Measurements from ENCODE around the gene ABCF3. TPM values are rescaled to one million over a fixed set of nuclear protein-coding genes. Genes with fewer than 3 reads are reported as not detected.

ABCF3 gene
- total RNA-seq, 4 donors from 2014 or later: 51.1 to 83.4 (median 72.6) TPM

GRCh38 chr3:184188080-184188479 is 2.1 kb downstream of the ABCF3 start:
- WGBS, 2 donors: 91 to 93% methylated on average over 17 of the region's 17 CpGs
- Histone ChIP-seq H3K36me3 (peaks cover 45 to 49% of the 10 kb centered on the region in 2 donors), H3K4me1 (peaks cover 17 to 19% of the 10 kb centered on the region in 2 donors), H3K27ac (no peak overlapping the region), H3K9me3 (no peaks in the 10 kb centered on the region), H3K4me3 (replicated peaks in 1 of 3) (no peak overlapping the region), H3K27me3 (no peaks in the 10 kb centered on the region)
- no peak for DNase-seq
- intact Hi-C loops (cut with DNase I): loop anchor here (5.0 kb wide), 1 partner anchor 54 kb away; no protein-coding TSS in a partner anchor
- TF ChIP-seq POLR2A (IDR thresholded peaks at IDR 0.05) (no peak), CTCF (IDR thresholded peaks at IDR 0.05) (no peak)

DNA sequence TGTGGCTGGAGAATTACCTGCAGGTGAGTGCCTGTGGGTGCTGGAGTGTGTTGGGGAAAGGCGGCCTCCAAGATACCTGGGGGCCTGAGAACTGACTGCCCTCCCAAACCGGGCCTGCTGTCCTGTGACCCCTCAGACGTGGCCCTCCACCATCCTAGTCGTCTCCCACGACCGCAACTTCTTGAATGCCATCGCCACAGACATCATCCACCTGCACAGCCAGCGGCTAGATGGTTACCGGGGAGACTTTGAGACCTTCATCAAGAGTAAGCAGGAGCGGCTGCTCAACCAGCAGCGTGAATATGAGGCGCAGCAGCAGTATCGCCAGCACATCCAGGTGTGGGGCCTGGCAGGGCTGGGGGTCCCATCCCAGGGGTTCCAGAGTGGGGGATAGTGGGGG is 3.4 kb downstream of the ABCF3 start:
- Histone ChIP-seq H3K36me3 (peaks cover 51% of the 10 kb centered on the region in 2 donors), H3K27me3 (no peaks in the 10 kb centered on the region), H3K4me1 (peaks cover 17 to 19% of the 10 kb centered on the region in 2 donors), H3K9me3 (no peaks in the 10 kb centered on the region), H3K4me3 (replicated peaks in 1 of 3) (no peak overlapping the region), H3K27ac (no peak overlapping the region)
- TF ChIP-seq CTCF (IDR thresholded peaks at IDR 0.05) (no peak), POLR2A (IDR thresholded peaks at IDR 0.05) (no peak)
- intact Hi-C loops (cut with DNase I): loop anchor here (5.0 kb wide), 1 partner anchor 53 kb away; no protein-coding TSS in a partner anchor
- no peak for DNase-seq
- 94 to 96% methylated on average over 13 of the region's 13 CpGs for WGBS, 2 donors

- no peaks in the 10 kb centered on the region for H3K27me3 ChIP-seq
- TF ChIP-seq POLR2A (IDR thresholded peaks at IDR 0.05) (no peak), CTCF (IDR thresholded peaks at IDR 0.05) (no peak)
- WGBS, 2 donors: 89 to 97% methylated on average over 7 to 8 of the region's 10 CpGs
- DNase-seq: no peak
- no peaks in the 10 kb centered on the region for H3K9me3 ChIP-seq
- intact Hi-C loops (cut with DNase I): no loop called here
- H3K4me3 ChIP-seq (replicated peaks in 1 of 3): no peak overlapping the region
- no peaks in the 10 kb centered on the region for H3K4me1 ChIP-seq
- H3K36me3 ChIP-seq: peaks cover 54 to 56% of the 10 kb centered on the region in 2 donors
- H3K27ac ChIP-seq: no peak overlapping the region
These were observed 6.9 kb downstream of the ABCF3 start for GRCh38 chr3:184192889-184193288.

DNA sequence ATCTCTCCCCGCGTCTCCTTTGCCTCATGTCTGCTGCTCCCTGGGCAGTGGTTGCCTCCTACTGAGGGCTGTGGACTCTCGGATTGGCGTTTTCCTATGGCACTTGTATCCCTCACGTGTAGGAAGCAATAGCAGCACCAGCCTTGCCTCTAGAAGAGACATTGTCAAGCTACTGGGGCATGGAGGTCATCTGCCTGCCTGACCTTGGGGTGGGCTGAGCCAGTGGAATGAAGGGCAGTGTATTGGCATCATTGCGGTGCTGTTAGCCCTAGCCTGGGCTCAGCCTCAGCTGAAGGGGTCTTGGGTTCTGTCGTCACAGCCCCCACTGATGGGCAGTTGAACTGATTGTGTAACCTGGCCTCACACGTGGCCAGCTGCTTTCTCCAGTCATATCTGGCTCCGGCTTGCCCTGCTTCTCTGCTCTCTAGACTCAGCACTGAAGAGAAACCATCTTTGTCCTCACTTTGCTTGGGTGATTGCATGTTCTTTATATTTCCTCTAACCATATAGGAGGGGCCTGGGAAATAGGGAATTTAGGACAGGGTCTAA is 8.1 kb downstream of the ABCF3 start:
- no peaks in the 10 kb centered on the region for H3K27me3 ChIP-seq
- peaks cover 50% of the 10 kb centered on the region in 2 donors for H3K36me3 ChIP-seq
- H3K9me3 ChIP-seq: no peaks in the 10 kb centered on the region
- H3K27ac ChIP-seq: no peak overlapping the region
- no peak for TF ChIP-seq POLR2A (IDR thresholded peaks at IDR 0.05)
- no peak for TF ChIP-seq CTCF (IDR thresholded peaks at IDR 0.05)
- no peak overlapping the region for H3K4me3 ChIP-seq (replicated peaks in 1 of 3)
- 90 to 94% methylated on average over 8 to 9 of the region's 9 CpGs for WGBS, 2 donors
- no peaks in the 10 kb centered on the region for H3K4me1 ChIP-seq
- no peak for DNase-seq
- intact Hi-C loops (cut with DNase I): no loop called here

DNA sequence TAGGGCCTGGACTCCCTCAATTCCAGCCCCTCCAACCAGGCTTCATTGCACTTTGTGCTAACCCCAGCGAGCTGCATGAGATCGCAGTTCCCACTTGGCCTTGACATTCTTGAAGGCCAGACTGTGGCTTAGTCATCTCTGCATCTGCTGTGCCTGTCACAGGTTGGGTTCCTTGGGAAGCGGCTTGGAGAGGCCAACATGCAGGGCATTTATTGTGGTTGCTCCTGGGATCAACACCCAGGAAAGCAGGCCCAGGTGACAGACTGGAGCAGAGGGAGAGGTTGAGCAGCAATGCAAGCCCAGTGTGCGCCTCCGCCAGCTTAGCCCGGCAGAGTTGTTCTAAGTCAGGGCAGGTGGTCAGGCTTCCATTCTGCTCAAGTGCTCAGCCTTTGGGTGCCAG is 10.5 kb downstream of the ABCF3 start:
- no peak overlapping the region for H3K27ac ChIP-seq
- 91 to 92% methylated on average over 5 of the region's 6 CpGs for WGBS, 2 donors
- H3K9me3 ChIP-seq: no peaks in the 10 kb centered on the region
- H3K4me1 ChIP-seq: no peaks in the 10 kb centered on the region
- H3K27me3 ChIP-seq: no peaks in the 10 kb centered on the region
- peaks cover 32 to 34% of the 10 kb centered on the region in 2 donors for H3K36me3 ChIP-seq
- H3K4me3 ChIP-seq (replicated peaks in 1 of 3): no peak overlapping the region
- intact Hi-C loops (cut with DNase I): no loop called here
- no peak for TF ChIP-seq POLR2A (IDR thresholded peaks at IDR 0.05)
- no peak for TF ChIP-seq CTCF (IDR thresholded peaks at IDR 0.05)
- no peak for DNase-seq
